ENCODE measurements around the gene CCDC201.

The CCDC201 gene

GRCh38 chr7:45892407-45893035 lies 19.6 kb upstream of the CCDC201 start:
- DNase-seq, result no peak

DNA sequence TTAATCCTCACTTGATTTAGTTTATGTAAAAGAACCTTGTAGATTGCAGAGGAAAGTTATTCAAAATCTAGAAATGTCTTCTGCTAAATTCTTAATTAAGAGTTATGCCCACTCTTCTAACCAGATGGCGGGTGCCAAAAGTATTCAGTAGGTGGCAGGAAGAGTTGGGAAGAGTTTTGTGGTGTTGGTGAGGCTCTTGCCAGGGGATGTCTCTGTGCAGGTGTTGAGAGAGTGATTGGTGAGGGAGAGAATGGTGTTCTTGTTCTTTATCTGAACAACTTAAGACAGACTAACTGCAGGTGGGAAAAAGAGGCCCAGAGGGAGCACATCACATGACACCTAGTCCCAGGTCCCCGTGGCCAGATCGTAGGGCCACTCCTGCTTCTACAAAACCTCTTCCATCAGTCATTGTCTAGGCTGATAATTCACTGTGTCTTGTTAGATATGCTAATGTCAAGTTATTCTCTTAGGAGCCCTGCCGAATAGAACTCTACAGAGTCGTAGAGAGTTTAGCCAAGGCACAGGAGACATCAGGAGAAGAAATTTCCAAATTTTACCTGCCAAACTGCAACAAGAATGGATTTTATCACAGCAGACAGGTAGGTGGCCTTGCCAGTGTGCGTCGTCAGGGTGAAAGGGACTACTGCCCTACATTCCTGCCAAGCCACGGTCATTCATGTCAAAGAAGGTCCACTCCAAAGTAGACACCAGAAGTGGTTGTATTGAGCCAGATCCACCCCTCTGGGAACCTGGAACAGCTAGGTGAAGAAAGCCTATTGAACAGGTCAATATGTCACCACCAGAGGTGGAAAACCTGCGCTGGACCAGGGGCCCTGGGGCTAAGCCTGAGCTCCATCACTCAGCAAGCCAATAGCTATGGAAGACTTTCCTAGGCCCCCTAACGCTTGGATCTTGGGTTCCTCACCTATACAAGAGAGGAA lies 18.9 kb upstream of the CCDC201 start:
- DNase-seq, result no peak

- no peak for DNase-seq
Observed at GRCh38 chr7:45890902-45891461, 18.1 kb upstream of the CCDC201 start.

DNA sequence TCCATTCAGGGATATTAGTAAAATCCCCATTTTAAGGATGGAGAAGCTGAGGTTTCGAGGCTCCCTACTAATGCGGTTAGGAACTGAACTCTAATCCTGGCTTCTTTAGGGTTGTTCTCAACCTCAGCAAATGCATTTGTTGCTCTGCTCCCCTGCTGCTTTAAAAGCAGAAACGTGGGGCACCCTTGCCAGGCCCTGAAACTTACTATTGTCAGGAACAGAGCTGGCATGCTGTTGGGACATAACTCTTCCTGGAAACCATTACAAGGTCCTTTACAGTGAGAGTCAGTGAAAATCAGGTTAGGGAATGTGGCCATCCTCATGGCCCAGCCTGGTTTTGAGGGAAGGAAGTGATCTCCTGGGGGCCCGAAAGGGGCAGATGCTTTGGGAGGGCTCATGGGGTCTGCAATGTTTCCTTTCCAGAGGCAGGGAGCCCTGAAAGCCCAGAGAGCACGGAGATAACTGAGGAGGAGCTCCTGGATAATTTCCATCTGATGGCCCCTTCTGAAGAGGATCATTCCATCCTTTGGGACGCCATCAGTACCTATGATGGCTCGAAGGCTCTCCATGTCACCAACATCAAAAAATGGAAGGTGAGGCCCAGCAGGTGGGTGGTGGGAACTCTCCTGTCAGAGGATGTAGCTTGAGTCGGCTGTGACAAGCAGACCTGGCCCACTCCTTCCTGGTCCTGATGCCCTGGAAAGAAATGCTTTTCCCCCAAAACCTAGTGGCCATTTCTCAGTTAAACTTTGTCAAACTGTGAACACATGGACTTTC lies 17.4 kb upstream of the CCDC201 start:
- no peak for DNase-seq

GRCh38 chr7:45889367-45890067 lies 16.6 kb upstream of the CCDC201 start:
- DNase-seq, result no peak

- DNase-seq, result no peak
Observed at GRCh38 chr7:45888993-45889366, 16.1 kb upstream of the CCDC201 start.

GRCh38 chr7:45888185-45888992 lies 15.5 kb upstream of the CCDC201 start, which contains the start of gene IGFBP1:
TSS of gene IGFBP1 (plus strand) at chr7:45888488. CDS start at chr7:45888653, 165 bp downstream.
- DNase-seq, result no peak

- no peak for DNase-seq
Observed at GRCh38 chr7:45886931-45887667, 14.2 kb upstream of the CCDC201 start.

DNA sequence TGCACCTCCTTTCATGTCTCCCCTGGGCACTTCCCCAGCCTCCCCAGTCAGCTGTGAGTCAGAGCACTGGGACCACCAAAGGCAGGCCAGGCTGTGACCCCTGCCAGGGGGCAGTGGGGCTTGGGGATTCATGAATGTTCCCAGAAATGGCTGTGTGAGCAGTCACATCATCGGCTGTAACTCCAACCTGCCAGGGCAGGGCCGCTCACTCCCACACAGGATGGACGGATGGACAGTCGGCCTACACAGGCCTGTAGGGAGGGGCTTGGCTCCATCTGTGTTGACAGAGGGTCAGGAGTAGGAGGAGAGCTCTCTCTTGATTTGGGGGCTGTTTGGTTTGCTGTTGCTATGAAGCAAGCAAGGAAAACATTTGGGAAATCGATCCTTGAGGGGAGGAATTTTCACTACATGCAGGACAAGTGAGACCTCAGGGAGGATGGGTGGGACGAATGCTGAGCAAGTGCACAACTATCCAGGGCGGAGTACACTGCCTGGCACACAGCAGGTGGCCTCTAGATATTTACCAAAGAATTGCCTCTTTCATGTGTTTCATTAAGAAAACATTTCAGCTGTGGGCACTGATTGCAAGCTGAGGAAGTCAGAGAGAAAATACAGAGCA lies 12.5 kb upstream of the CCDC201 start:
- DNase-seq, result no peak

DNA sequence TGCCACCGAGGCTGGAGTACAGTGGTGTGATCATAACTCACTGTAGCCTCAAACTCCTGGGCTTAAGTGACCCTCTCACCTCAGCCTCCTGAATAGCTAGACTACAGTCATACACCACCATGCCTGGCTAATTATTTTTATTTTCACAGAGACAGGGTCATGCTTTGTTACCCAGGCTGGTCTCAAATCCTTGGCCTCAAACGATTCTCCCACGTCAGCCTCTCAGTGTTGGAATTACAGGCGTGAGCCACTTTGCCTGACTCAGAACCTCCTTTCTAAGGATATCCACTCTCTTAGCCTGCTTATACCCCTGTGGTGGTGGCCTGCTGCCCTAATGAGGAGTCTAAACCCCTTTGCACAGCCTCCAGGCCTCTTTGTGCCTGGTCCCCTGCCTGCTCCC lies 11.3 kb upstream of the CCDC201 start:
- no peak for DNase-seq

DNA sequence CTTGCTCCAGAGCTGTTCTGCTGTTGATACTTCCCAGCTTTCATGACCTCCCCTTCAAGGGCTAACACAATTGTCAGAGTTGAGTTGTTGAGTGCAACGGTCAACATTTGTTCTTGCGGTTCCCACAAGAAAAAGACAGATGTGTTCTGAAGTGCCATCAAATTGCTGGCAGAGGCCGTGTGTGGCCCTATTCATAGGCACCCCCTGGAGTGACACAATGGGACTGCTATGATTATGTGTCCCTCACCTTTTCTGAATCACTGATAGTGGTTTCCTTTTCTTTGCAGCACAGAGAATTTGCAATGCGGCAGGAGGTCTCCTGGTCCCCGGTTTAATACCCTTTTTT lies 9.6 kb upstream of the CCDC201 start:
- DNase-seq, result no peak

GRCh38 chr7:45881759-45882464 lies 9.0 kb upstream of the CCDC201 start:
- DNase-seq, result no peak

- DNase-seq, result no peak
Observed at GRCh38 chr7:45881280-45881758, 8.4 kb upstream of the CCDC201 start.

DNA sequence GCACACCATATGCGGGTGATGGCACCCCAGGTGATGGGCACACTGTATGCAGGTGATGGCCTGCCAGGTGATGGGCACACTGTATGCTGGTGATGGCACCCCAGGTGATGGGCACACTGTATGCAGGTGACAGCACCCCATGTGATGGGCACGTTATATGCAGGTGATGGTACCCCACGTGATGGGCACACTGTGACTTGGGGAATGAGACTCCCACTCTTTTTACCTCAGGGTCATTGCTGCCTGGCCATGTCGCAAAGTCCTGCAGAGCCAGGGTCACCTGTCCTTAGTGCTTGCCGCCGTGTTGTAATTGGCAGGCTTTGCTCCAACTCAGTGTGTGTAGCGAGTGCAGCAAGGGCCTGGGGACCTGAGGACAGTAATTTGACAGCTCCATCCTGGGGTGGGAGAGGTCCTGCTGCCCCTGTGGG lies 7.6 kb upstream of the CCDC201 start:
- no peak for DNase-seq

- DNase-seq, result no peak
Observed at GRCh38 chr7:45878457-45879144, 5.7 kb upstream of the CCDC201 start.

DNA sequence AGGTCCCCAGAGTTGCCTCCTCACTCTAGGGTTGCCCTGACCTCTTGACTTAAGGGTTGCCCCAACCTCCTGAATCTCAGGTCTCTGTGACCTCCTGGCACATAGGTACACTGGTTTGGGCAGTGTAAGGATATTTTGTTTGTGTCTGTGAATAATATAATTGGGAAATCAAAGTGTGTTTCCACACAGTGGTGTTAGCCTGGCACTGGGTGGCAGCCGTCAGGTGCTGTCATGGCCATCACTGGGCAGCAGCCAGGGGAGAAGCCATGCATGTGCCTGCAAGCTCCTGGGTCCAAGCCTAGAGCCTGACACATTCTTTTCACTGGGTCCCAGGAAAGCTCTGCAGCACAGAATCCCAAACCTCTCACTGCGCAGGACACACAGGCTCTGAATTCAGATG lies 3.6 kb upstream of the CCDC201 start:
- no peak for DNase-seq

- DNase-seq, result no peak
Observed at GRCh38 chr7:45874408-45875131, 1.7 kb upstream of the CCDC201 start.

- no peak for DNase-seq
Observed at GRCh38 chr7:45873355-45873754, 473 bp upstream of the CCDC201 start.

Data from activated effector memory CD4-positive, alpha-beta T cell treated with anti-CD3 and anti-CD28 coated beads, Interleukin-2, amount 50 U/mL, for 16 hours (primary cell).